Neuronal stem cell (in vitro differentiated cells): ENCODE measurements around the gene HDAC11. TPM values are rescaled to one million over a fixed set of nuclear protein-coding genes. Genes with fewer than 3 reads are reported as not detected.
"Not testable (repeated sequence)": the region's sequence is repeated elsewhere in the genome, so short reads cannot be mapped to it uniquely, and the experiment has no call there.

Experiments
- DNase-seq: peaks from one replicate; pipeline ENCODE4 v3.0.0-alpha.2; 2013; ENCODE audit warnings: low spot score
- H2AFZ ChIP-seq: one replicate; pipeline ENCODE4 v1.6.1; 2013; ENCODE audit warnings: mild to moderate bottlenecking, low read length, inconsistent platforms
- H2AK5ac ChIP-seq: 2 replicates; pipeline ENCODE4 v1.6.1; 2013; ENCODE audit warnings: low read depth, mild to moderate bottlenecking, inconsistent platforms, low read length, moderate library complexity, mixed read lengths
- H2BK120ac ChIP-seq: 2 replicates; pipeline ENCODE4 v1.6.1; 2013; ENCODE audit warnings: low read depth, mild to moderate bottlenecking, inconsistent platforms, low read length, moderate library complexity, mixed read lengths
- H2BK12ac ChIP-seq: one replicate; pipeline ENCODE4 v1.6.1; 2013; ENCODE audit warnings: low read length, inconsistent platforms
- H2BK15ac ChIP-seq: 2 replicates; pipeline ENCODE4 v1.6.1; 2013; ENCODE audit warnings: mild to moderate bottlenecking, low read length, inconsistent platforms, mixed read lengths
- H2BK5ac ChIP-seq: one replicate; pipeline ENCODE4 v1.6.1; 2013; ENCODE audit warnings: inconsistent platforms, mild to moderate bottlenecking, low read length, moderate library complexity
- H3K14ac ChIP-seq: one replicate; pipeline ENCODE4 v1.6.1; 2013; ENCODE audit warnings: low read length, inconsistent platforms
- H3K18ac ChIP-seq: 2 replicates; pipeline ENCODE4 v1.6.1; 2013; ENCODE audit warnings: low read length, inconsistent platforms
- H3K23ac ChIP-seq: 2 replicates; pipeline ENCODE4 v1.6.1; 2013; ENCODE audit warnings: low read depth, mild to moderate bottlenecking, mixed read lengths, low read length, inconsistent platforms; ENCODE audit not compliant: poor library complexity
- H3K27ac ChIP-seq: replicated peaks from 3 replicates; pipeline ENCODE4 v1.5.1; 2013; ENCODE audit warnings: low read length, inconsistent platforms
- H3K27me3 ChIP-seq, 3 experiments: 2 replicates each; pipeline ENCODE4 v1.6.1; 2013; ENCODE audit warnings: low read length in 3 of 3, mild to moderate bottlenecking in 2 of 3, inconsistent platforms in 1 of 3, low read depth in 1 of 3, mixed read lengths in 1 of 3, moderate library complexity in 1 of 3; ENCODE audit not compliant: control insufficient read depth in 3 of 3, insufficient read depth in 3 of 3
- H3K36me3 ChIP-seq, 2 donors: replicated peaks in 1 of 2; 2 replicates each; pipeline ENCODE4 v1.6.1; 2013; ENCODE audit warnings: low read length in 2 of 2; ENCODE audit not compliant: control insufficient read depth in 2 of 2, insufficient read depth in 2 of 2
- H3K4ac ChIP-seq: 2 replicates; pipeline ENCODE4 v1.6.1; 2013; ENCODE audit warnings: inconsistent platforms, mild to moderate bottlenecking, low read length, moderate library complexity
- H3K4me1 ChIP-seq, 2 donors: 1 replicate in 1 of 2; 2 replicates in 1 of 2; pipeline ENCODE4 v1.6.1; 2013; ENCODE audit warnings: low read length in 2 of 2, low read depth in 1 of 2; ENCODE audit not compliant: control insufficient read depth in 2 of 2, insufficient read depth in 1 of 2
- H3K4me2 ChIP-seq: one replicate; pipeline ENCODE4 v1.6.1; 2013; ENCODE audit warnings: mild to moderate bottlenecking, low read length, inconsistent platforms; ENCODE audit not compliant: insufficient read depth, poor library complexity, severe bottlenecking
- H3K4me3 ChIP-seq, 2 donors: 2 replicates each; pipeline ENCODE4 v1.5.1; 2013; ENCODE audit warnings: low read length in 2 of 2, mild to moderate bottlenecking in 2 of 2, inconsistent platforms in 1 of 2, moderate library complexity in 1 of 2
- H3K79me1 ChIP-seq: one replicate; pipeline ENCODE4 v1.6.1; 2013; ENCODE audit warnings: low read depth, mild to moderate bottlenecking, inconsistent platforms, low read length, moderate library complexity
- H3K9ac ChIP-seq: one replicate; pipeline ENCODE4 v1.6.1; 2013; ENCODE audit warnings: mild to moderate bottlenecking, low read depth, low read length, inconsistent platforms; ENCODE audit not compliant: poor library complexity
- H3K9me3 ChIP-seq, 2 donors: replicated peaks in 1 of 2; 2 replicates each; pipeline versions ENCODE3 to v1.6.1; 2013; ENCODE audit warnings: low read length in 2 of 2, mild to moderate bottlenecking in 2 of 2, inconsistent platforms in 1 of 2, low read depth in 1 of 2, mixed read lengths in 1 of 2, moderate library complexity in 1 of 2; ENCODE audit not compliant: control insufficient read depth in 2 of 2, insufficient read depth in 1 of 2
- H4K8ac ChIP-seq: one replicate; pipeline ENCODE4 v1.6.1; 2013; ENCODE audit warnings: low read depth, mild to moderate bottlenecking, inconsistent platforms, low read length, moderate library complexity
- H4K91ac ChIP-seq: one replicate; pipeline ENCODE4 v1.6.1; 2013; ENCODE audit warnings: low read length, low read depth, mild to moderate bottlenecking, inconsistent platforms; ENCODE audit not compliant: poor library complexity
- WGBS, 2 donors: extraction: QIAGEN DNeasy Blood & Tissue Kit; methylation state at CpG; one replicate each; pipeline ENCODE4 v1.1.7; 2013; ENCODE audit warnings: missing lambda C conversion rate in 2 of 2, mixed read lengths in 1 of 2; ENCODE audit not compliant: insufficient read length in 2 of 2, insufficient replicate concordance in 1 of 2; ENCODE audit errors: extremely low coverage in 2 of 2; 5-methylcytosine and 5-hydroxymethylcytosine counted together
- polyA plus RNA-seq, 2 experiments: library from polyadenylated mRNA; stranded (reverse); fragments of 200-250 nt; gene quantifications; one replicate each; pipeline ENCODE4 v1.2.3, GENCODE V29; 2013

HDAC11 gene
- 7.3 TPM for polyA plus RNA-seq (2013, experiment 1 of 2)
- 7.6 TPM for polyA plus RNA-seq (2013, experiment 2 of 2)

- Histone ChIP-seq H3K23ac (peak within 1 kb of the TSS; percentile 83), H3K36me3 (no peaks in the 10 kb centered on the region), H2AK5ac (peak within 1 kb of the TSS; percentile 50), H3K4me2 (peak within 1 kb of the TSS; percentile 84), H3K9me3 (no peaks in the 10 kb centered on the region), H2BK12ac (no peak within 1 kb of the TSS), H3K18ac (peak within 1 kb of the TSS; percentile 97), H3K4me1 (peaks cover 8 to 19% of the 10 kb centered on the region in 2 donors), H4K91ac (no peak within 1 kb of the TSS), H2BK5ac (peak within 1 kb of the TSS; percentile 91), H2AFZ (peak within 1 kb of the TSS; percentile 80), H2BK120ac (peak within 1 kb of the TSS; percentile 90), H3K27me3 (peaks cover 0 to 9% (median 0%) of the 10 kb centered on the region in 3 experiments), H3K79me1 (no peaks in the 10 kb centered on the region), H4K8ac (no peak within 1 kb of the TSS), H3K14ac (peak within 1 kb of the TSS; percentile 65), H3K4me3 (peak within 1 kb of the TSS; percentile 54 to 85), H3K27ac (peak within 1 kb of the TSS; percentile 94), H3K9ac (peak within 1 kb of the TSS; percentile 96), H3K4ac (no peak within 1 kb of the TSS), H2BK15ac (peak within 1 kb of the TSS; percentile 53)
- DNase-seq: peak; percentile 98
- WGBS, 2 donors: no CpG with 5 or more reads among the region's 67 CpGs
Measured at GRCh38 chr3:13479582-13480339, at the start of gene HDAC11. Gene HDAC11, plus strand, starts transcription at chr3:13480306. Its CDS starts 42 bp downstream, at chr3:13480348.

DNA sequence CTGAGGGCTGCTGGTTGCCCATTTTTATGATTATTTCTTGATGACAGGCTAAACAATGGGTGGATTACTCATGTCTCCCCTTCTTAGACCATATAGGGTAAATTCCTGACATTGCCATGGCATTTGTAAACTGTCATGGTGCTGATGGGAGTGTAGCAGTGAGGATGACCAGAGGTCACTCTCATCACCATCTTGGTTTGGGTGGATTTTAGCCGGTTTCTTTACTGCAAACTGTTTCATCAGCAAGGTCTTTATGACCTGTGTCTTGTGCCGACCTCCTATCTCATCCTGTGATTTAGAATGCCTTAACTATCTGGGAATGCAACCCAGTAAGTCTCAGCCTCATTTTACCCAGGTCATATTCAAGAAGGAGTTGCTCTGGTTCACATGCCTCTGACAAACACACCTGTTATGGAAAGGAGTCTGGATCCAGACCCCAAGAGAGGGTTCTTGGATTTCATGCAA is 49.7 kb upstream of the HDAC11 start:
- H3K4ac ChIP-seq, H3K79me1 ChIP-seq, H3K14ac ChIP-seq, H2BK5ac ChIP-seq, H3K27ac ChIP-seq, H3K9me3 ChIP-seq, H3K4me1 ChIP-seq, H3K9ac ChIP-seq, DNase-seq, H2BK120ac ChIP-seq, H2BK15ac ChIP-seq, H2AFZ ChIP-seq, H4K91ac ChIP-seq, H2BK12ac ChIP-seq, H3K4me3 ChIP-seq, H3K4me2 ChIP-seq, H3K18ac ChIP-seq, H4K8ac ChIP-seq, H3K23ac ChIP-seq, H3K27me3 ChIP-seq, H2AK5ac ChIP-seq, H3K36me3 ChIP-seq: not testable (repeated sequence)
- WGBS, 2 donors: no CpG with 5 or more reads among the region's 2 CpGs

- Histone ChIP-seq H3K79me1 (no peaks in the 10 kb centered on the region), H2AK5ac (no peak overlapping the region), H3K4me1 (peaks cover 2% of the 10 kb centered on the region in 2 donors), H3K18ac (no peak overlapping the region), H3K4ac (no peak overlapping the region), H4K91ac (no peak overlapping the region), H3K14ac (no peak overlapping the region), H3K36me3 (no peaks in the 10 kb centered on the region), H2AFZ (no peak overlapping the region), H3K27me3 (no peaks in the 10 kb centered on the region), H3K9me3 (no peaks in the 10 kb centered on the region), H3K9ac (no peak overlapping the region), H2BK12ac (no peak overlapping the region), H3K4me2 (no peak overlapping the region), H3K4me3 (no peak overlapping the region), H2BK15ac (no peak overlapping the region), H4K8ac (no peak overlapping the region), H2BK120ac (no peak overlapping the region), H3K27ac (no peak overlapping the region), H3K23ac (no peak overlapping the region), H2BK5ac (no peak overlapping the region)
- WGBS, 2 donors: no CpG with 5 or more reads among the region's 1 CpG
- no peak for DNase-seq
Measured at GRCh38 chr3:13432093-13432492, 48.0 kb upstream of the HDAC11 start.

- Histone ChIP-seq H3K27me3 (no peaks in the 10 kb centered on the region), H3K9me3 (no peaks in the 10 kb centered on the region), H2AK5ac (no peak overlapping the region), H3K79me1 (no peaks in the 10 kb centered on the region), H2BK15ac (no peak overlapping the region), H3K14ac (no peak overlapping the region), H3K4me2 (no peak overlapping the region), H3K27ac (no peak overlapping the region), H2BK120ac (no peak overlapping the region), H4K8ac (no peak overlapping the region), H4K91ac (no peak overlapping the region), H2BK5ac (no peak overlapping the region), H3K9ac (no peak overlapping the region), H3K4ac (no peak overlapping the region), H3K23ac (no peak overlapping the region), H2BK12ac (no peak overlapping the region), H3K4me1 (peaks cover 2% of the 10 kb centered on the region in 2 donors), H2AFZ (peak overlapping the region; percentile 78), H3K36me3 (no peaks in the 10 kb centered on the region), H3K18ac (no peak overlapping the region), H3K4me3 (no peak overlapping the region)
- WGBS, 2 donors: no CpG with 5 or more reads among the region's 5 CpGs
- DNase-seq: no peak
Measured at GRCh38 chr3:13433912-13434311, 46.2 kb upstream of the HDAC11 start.
